Neural progenitor cell (in vitro differentiated cells): ENCODE results near the gene TEF. TPM values are rescaled to one million over a fixed set of nuclear protein-coding genes. Genes with fewer than 3 reads are reported as not detected.

Experiments
- DNase-seq: peaks from one replicate; pipeline ENCODE4 v3.0.0-alpha.2; 2016; ENCODE audit warnings: low spot score
- H2AFZ ChIP-seq: fragments of 200-600 bp; sonication (generic); replicated peaks from 2 replicates; pipeline ENCODE4 v1.6.1; 2016; ENCODE audit warnings: antibody characterized with exemption
- H3F3A ChIP-seq: fragments of 200-600 bp; sonication (generic); 2 replicates; pipeline ENCODE4 v1.6.1; 2016; ENCODE audit warnings: antibody characterized with exemption, low read depth
- H3K27ac ChIP-seq: fragments of 200-600 bp; sonication (generic); 2 replicates; pipeline ENCODE4 v1.5.1; 2016; ENCODE audit warnings: mild to moderate bottlenecking
- H3K27me3 ChIP-seq: fragments of 200-600 bp; sonication (generic); 2 replicates; pipeline ENCODE4 v1.6.1; 2016; ENCODE audit warnings: mild to moderate bottlenecking, moderate library complexity
- H3K36me3 ChIP-seq: fragments of 200-600 bp; sonication (generic); 2 replicates; pipeline ENCODE4 v1.5.1; 2016
- H3K4me1 ChIP-seq: fragments of 200-600 bp; sonication (generic); 2 replicates; pipeline ENCODE4 v1.6.1; 2016; ENCODE audit warnings: mixed run types
- H3K4me2 ChIP-seq: fragments of 200-600 bp; sonication (generic); 2 replicates; pipeline ENCODE4 v1.6.1; 2016
- H3K4me3 ChIP-seq: fragments of 200-600 bp; sonication (generic); 2 replicates; pipeline ENCODE4 v1.5.1; 2016
- H3K79me2 ChIP-seq: fragments of 200-600 bp; sonication (generic); 2 replicates; pipeline ENCODE4 v1.6.1; 2016; ENCODE audit warnings: low read depth
- H3K9ac ChIP-seq: fragments of 200-600 bp; sonication (generic); 2 replicates; pipeline ENCODE4 v1.6.1; 2016
- H3K9me3 ChIP-seq: fragments of 200-600 bp; sonication (generic); 2 replicates; pipeline ENCODE4 v1.5.1; 2016; ENCODE audit warnings: low read depth
- H4K20me1 ChIP-seq: fragments of 200-600 bp; sonication (generic); 2 replicates; pipeline ENCODE4 v1.6.1; 2016; ENCODE audit warnings: low read depth
- H3K27ac Mint-ChIP-seq: 3 replicates; pipeline ENCODE4 v1.8.0; 2021; ENCODE audit warnings: mixed read lengths
- H3K27me3 Mint-ChIP-seq: 2 replicates; pipeline ENCODE4 v1.8.0; 2022; ENCODE audit warnings: low read depth, mild to moderate bottlenecking, inconsistent platforms, moderate library complexity, mixed read lengths; ENCODE audit not compliant: insufficient read depth
- H3K36me3 Mint-ChIP-seq: 3 replicates; pipeline ENCODE4 v1.8.0; 2021; ENCODE audit warnings: mixed read lengths
- H3K4me1 Mint-ChIP-seq: 3 replicates; pipeline ENCODE4 v1.8.0; 2021; ENCODE audit warnings: mixed read lengths
- H3K4me3 Mint-ChIP-seq: 3 replicates; pipeline ENCODE4 v1.8.0; 2021; ENCODE audit warnings: mild to moderate bottlenecking, moderate library complexity, mixed read lengths
- H3K9me3 Mint-ChIP-seq: 3 replicates; pipeline ENCODE4 v1.8.0; 2020; ENCODE audit warnings: mixed read lengths
- CTCF ChIP-seq: fragments of 200-600 bp; sonication (generic); IDR thresholded peaks from 2 replicates; pipeline ENCODE4 v1.5.1; 2017; ENCODE audit warnings: antibody characterized with exemption, mild to moderate bottlenecking
- EZH2 ChIP-seq: fragments of 200-600 bp; sonication (generic); IDR thresholded peaks from 2 replicates; pipeline ENCODE4 v1.6.1; 2017; ENCODE audit warnings: antibody characterized with exemption, mild to moderate bottlenecking, moderate library complexity
- EZH2phosphoT487 ChIP-seq: fragments of 200-600 bp; sonication (generic); IDR thresholded peaks from 2 replicates; pipeline ENCODE4 v1.6.1; 2017; ENCODE audit warnings: antibody characterized with exemption
- total RNA-seq: library from RNA; depleted of rRNA; stranded (reverse); fragments of >200 nt; gene quantifications from 2 replicates; pipeline ENCODE4 v1.2.3, GENCODE V29; 2015; ENCODE audit warnings: low replicate concordance

The TEF gene
- total RNA-seq, 1 donor from 2014 or later: 11.0 TPM

- H3K9me3 Mint-ChIP-seq: no peaks in the 10 kb centered on the region
- peaks cover 3% of the 10 kb centered on the region for H4K20me1 ChIP-seq
- H3K9ac ChIP-seq: no peak overlapping the region
- H3K36me3 ChIP-seq: no peaks in the 10 kb centered on the region
- peak overlapping the region; percentile 42 for H2AFZ ChIP-seq
- no peak overlapping the region for H3K27ac Mint-ChIP-seq
- H3F3A ChIP-seq: peaks cover 20% of the 10 kb centered on the region
- DNase-seq: no peak
- peaks cover 28% of the 10 kb centered on the region for H3K4me1 ChIP-seq
- peaks cover 7% of the 10 kb centered on the region for H3K27me3 Mint-ChIP-seq
- no peak overlapping the region for H3K4me3 ChIP-seq
- H3K27ac ChIP-seq: no peak overlapping the region
- H3K36me3 Mint-ChIP-seq: no peaks in the 10 kb centered on the region
- H3K79me2 ChIP-seq: no peaks in the 10 kb centered on the region
- no peak overlapping the region for H3K4me3 Mint-ChIP-seq
- no peaks in the 10 kb centered on the region for H3K27me3 ChIP-seq
- TF ChIP-seq EZH2phosphoT487 (no peak), CTCF (no peak), EZH2 (no peak)
- no peaks in the 10 kb centered on the region for H3K9me3 ChIP-seq
- H3K4me2 ChIP-seq: peak overlapping the region; percentile 10
- peaks cover 24% of the 10 kb centered on the region for H3K4me1 Mint-ChIP-seq
These were observed 16.8 kb upstream of the TEF start for GRCh38 chr22:41364955-41365354.

GRCh38 chr22:41365425-41365824 lies 16.3 kb upstream of the TEF start:
- no peaks in the 10 kb centered on the region for H3K36me3 ChIP-seq
- H3K4me3 ChIP-seq: no peak overlapping the region
- H3K27me3 ChIP-seq: no peaks in the 10 kb centered on the region
- no peak overlapping the region for H3K27ac ChIP-seq
- Mint-ChIP-seq H3K4me1 (peaks cover 23% of the 10 kb centered on the region), H3K4me3 (no peak overlapping the region), H3K27me3 (peaks cover 6% of the 10 kb centered on the region), H3K36me3 (no peaks in the 10 kb centered on the region), H3K9me3 (no peaks in the 10 kb centered on the region), H3K27ac (no peak overlapping the region)
- peaks cover 20% of the 10 kb centered on the region for H3F3A ChIP-seq
- no peak overlapping the region for H3K9ac ChIP-seq
- H3K4me2 ChIP-seq: no peak overlapping the region
- H2AFZ ChIP-seq: no peak overlapping the region
- TF ChIP-seq EZH2 (no peak), EZH2phosphoT487 (no peak), CTCF (no peak)
- peaks cover 24% of the 10 kb centered on the region for H3K4me1 ChIP-seq
- DNase-seq: no peak
- no peaks in the 10 kb centered on the region for H4K20me1 ChIP-seq
- H3K9me3 ChIP-seq: no peaks in the 10 kb centered on the region
- H3K79me2 ChIP-seq: no peaks in the 10 kb centered on the region

- H2AFZ ChIP-seq: no peak overlapping the region
- Mint-ChIP-seq H3K4me1 (peaks cover 23% of the 10 kb centered on the region), H3K27ac (no peak overlapping the region), H3K36me3 (no peaks in the 10 kb centered on the region), H3K9me3 (no peaks in the 10 kb centered on the region), H3K27me3 (peaks cover 6% of the 10 kb centered on the region), H3K4me3 (no peak overlapping the region)
- no peaks in the 10 kb centered on the region for H3K9me3 ChIP-seq
- H3K4me3 ChIP-seq: no peak overlapping the region
- H3K36me3 ChIP-seq: no peaks in the 10 kb centered on the region
- H3K27ac ChIP-seq: no peak overlapping the region
- no peaks in the 10 kb centered on the region for H3K79me2 ChIP-seq
- DNase-seq: no peak
- no peak overlapping the region for H3K9ac ChIP-seq
- TF ChIP-seq EZH2 (no peak), EZH2phosphoT487 (no peak), CTCF (no peak)
- H3K27me3 ChIP-seq: no peaks in the 10 kb centered on the region
- no peak overlapping the region for H3K4me2 ChIP-seq
- H3F3A ChIP-seq: peaks cover 13% of the 10 kb centered on the region
- H4K20me1 ChIP-seq: no peaks in the 10 kb centered on the region
- H3K4me1 ChIP-seq: peaks cover 22% of the 10 kb centered on the region
These were observed 15.3 kb upstream of the TEF start for GRCh38 chr22:41366323-41367029.
